ENCODE data around the gene IL17RD. TPM values are rescaled to one million over a fixed set of nuclear protein-coding genes. Genes with fewer than 3 reads are reported as not detected.

The IL17RD gene
- total RNA-seq, 1 donor from 2014 or later = 1.1 TPM

GRCh38 chr3:57091521-57092273 is 73.5 kb downstream of the IL17RD start:
- Histone ChIP-seq H3K27ac (no peak overlapping the region), H3K36me3 (no peaks in the 10 kb centered on the region), H3K4me1 (no peaks in the 10 kb centered on the region), H3K27me3 (no peaks in the 10 kb centered on the region), H3K9me3 (no peaks in the 10 kb centered on the region), H3K4me3 (no peak overlapping the region)
- no peak for DNase-seq
- ATAC-seq = no peak
- intact Hi-C loops (cut with DNase I) = no loop called here
- TF ChIP-seq, protein P1, sequence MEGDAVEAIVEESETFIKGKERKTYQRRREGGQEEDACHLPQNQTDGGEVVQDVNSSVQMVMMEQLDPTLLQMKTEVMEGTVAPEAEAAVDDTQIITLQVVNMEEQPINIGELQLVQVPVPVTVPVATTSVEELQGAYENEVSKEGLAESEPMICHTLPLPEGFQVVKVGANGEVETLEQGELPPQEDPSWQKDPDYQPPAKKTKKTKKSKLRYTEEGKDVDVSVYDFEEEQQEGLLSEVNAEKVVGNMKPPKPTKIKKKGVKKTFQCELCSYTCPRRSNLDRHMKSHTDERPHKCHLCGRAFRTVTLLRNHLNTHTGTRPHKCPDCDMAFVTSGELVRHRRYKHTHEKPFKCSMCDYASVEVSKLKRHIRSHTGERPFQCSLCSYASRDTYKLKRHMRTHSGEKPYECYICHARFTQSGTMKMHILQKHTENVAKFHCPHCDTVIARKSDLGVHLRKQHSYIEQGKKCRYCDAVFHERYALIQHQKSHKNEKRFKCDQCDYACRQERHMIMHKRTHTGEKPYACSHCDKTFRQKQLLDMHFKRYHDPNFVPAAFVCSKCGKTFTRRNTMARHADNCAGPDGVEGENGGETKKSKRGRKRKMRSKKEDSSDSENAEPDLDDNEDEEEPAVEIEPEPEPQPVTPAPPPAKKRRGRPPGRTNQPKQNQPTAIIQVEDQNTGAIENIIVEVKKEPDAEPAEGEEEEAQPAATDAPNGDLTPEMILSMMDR (IDR thresholded peaks at IDR 0.05) = no peak

DNA sequence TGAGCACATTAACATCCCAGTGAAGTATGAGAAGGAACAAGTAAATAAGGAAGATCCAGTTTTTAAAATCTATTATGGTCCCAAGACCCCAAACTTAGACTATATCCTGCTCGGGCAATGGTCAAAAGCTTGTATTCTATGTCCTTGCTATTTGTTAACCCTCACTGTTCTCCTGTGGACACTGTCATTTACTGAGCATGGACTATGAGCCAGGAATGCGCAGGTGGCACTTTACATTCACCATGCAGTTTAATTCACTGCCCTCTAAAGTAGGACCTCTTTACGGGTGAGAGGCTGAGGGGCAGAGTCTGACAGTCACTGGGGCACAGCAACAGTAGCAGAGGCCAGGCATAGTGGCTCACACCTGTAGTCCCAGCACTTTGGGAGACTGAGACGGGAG is 76.1 kb downstream of the IL17RD start:
- no peak for DNase-seq
- no peak overlapping the region for H3K27ac ChIP-seq
- no peak overlapping the region for H3K4me3 ChIP-seq
- H3K27me3 ChIP-seq = no peaks in the 10 kb centered on the region
- TF ChIP-seq, protein P1 (IDR thresholded peaks at IDR 0.05) = no peak
- no peaks in the 10 kb centered on the region for H3K4me1 ChIP-seq
- intact Hi-C loops (cut with DNase I) = no loop called here
- no peak for ATAC-seq
- no peaks in the 10 kb centered on the region for H3K36me3 ChIP-seq
- no peaks in the 10 kb centered on the region for H3K9me3 ChIP-seq

DNA sequence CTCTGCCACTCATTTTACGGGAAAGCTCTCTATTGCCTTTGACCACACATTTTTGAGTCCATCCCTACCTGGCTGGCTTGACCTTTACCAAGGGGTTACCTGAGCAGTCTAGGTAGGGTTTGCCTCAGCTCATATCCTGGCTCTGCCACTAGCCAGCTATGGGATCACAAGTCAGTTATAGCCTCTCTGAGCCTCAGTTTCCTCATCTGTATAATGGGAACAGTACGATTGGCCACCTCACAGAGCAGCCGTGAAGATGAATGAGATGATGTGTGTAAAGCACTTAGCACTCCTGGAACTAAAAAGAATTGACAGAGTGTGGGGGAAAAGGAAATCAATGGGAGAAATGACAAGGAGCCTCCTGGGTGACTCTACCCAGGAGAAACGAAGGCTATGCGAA is 76.7 kb downstream of the IL17RD start:
- H3K4me3 ChIP-seq = no peak overlapping the region
- no peaks in the 10 kb centered on the region for H3K4me1 ChIP-seq
- H3K27me3 ChIP-seq = no peaks in the 10 kb centered on the region
- H3K36me3 ChIP-seq = no peaks in the 10 kb centered on the region
- no peak overlapping the region for H3K27ac ChIP-seq
- ATAC-seq = no peak
- DNase-seq = no peak
- H3K9me3 ChIP-seq = no peaks in the 10 kb centered on the region
- TF ChIP-seq, protein P1 (IDR thresholded peaks at IDR 0.05) = no peak
- intact Hi-C loops (cut with DNase I) = no loop called here

DNA sequence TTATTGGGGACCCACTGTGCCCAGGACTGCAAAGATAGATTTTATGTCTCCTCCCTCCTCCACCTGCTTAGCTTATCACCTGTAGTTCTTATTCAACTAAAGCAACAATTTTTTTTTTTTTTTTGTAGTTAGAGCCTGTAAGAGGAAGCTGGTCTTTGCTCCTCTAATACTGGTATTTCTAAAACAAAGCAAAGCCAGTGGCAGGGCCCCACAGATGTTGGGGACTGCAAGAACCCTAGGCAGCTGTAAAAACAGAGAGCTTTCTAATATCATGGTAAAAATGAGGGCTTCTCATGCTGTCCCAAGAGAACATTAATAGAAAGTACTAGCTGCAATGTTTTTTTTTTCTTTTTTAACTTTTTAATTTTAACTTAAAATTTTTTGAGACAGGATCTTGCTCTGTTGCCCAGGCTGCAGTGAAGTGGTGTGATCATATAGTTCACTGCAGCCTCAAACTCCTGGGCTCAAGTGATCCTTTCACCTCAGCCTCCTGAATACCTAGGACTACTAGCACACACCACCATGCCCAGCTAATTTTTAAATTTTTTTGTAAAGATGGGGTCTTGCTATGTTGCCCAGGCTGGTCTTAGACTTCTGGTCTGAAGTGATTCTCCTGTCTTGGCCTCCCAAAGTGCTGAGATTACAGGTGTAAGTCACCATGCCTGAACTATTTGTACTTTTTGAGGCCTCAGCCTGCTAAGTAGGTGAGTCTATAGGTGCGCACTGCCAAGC is 77.6 kb downstream of the IL17RD start:
- TF ChIP-seq, protein P1 (IDR thresholded peaks at IDR 0.05) = no peak
- no peaks in the 10 kb centered on the region for H3K36me3 ChIP-seq
- H3K27me3 ChIP-seq = no peaks in the 10 kb centered on the region
- ATAC-seq (no peak), DNase-seq (no peak)
- H3K9me3 ChIP-seq = no peaks in the 10 kb centered on the region
- no peak overlapping the region for H3K27ac ChIP-seq
- H3K4me1 ChIP-seq = no peaks in the 10 kb centered on the region
- no peak overlapping the region for H3K4me3 ChIP-seq
- intact Hi-C loops (cut with DNase I) = no loop called here

- Histone ChIP-seq H3K4me1 (no peaks in the 10 kb centered on the region), H3K27ac (no peak overlapping the region), H3K4me3 (no peak overlapping the region), H3K27me3 (no peaks in the 10 kb centered on the region), H3K36me3 (no peaks in the 10 kb centered on the region), H3K9me3 (no peaks in the 10 kb centered on the region)
- no peak for ATAC-seq
- intact Hi-C loops (cut with DNase I) = no loop called here
- TF ChIP-seq, protein P1 (IDR thresholded peaks at IDR 0.05) = no peak
- no peak for DNase-seq
These were observed 79.0 kb downstream of the IL17RD start for GRCh38 chr3:57086201-57086600.

All from upper lobe of right lung (tissue), 1 donor.